Stimulated activated CD4-positive, alpha-beta T cell treated with anti-CD3 and anti-CD28 coated beads, Interleukin-2, amount 100 ng/mL, for 24 hours (primary cell): ENCODE results near the gene ELMO1.

ENCODE experiments used
- DNase-seq, 2 donors: peaks; one replicate each; pipeline ENCODE4 v3.0.0-alpha.2; 2020

ELMO1 gene

DNA sequence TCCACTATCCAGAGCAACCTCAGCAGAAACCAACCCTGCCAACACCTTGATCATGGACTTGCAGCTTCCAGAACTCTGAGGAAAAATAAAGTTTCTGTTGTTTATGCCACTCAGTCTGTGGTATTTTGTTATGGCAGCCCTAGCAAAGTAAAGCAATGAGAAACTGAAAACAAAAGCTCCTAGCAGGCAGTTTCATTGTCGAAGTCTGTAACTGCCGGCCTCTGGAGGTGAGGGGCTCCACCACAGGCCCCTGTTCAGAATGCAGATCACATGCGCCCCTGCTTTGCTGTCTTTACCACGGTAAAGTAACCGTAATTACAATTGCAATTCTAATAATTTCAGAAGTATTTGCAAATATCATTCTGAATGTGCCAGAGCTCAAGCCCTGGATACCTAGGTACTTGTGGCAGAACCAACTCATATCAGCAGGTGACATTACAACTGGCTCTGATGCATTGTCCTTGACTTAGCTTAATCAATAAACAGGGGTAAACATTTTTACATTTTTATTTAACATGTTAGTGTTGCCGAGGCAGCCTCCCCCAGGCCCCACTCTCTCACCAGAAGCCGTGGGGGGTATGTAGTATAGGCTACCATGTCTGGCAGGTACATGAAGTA, 193.2 kb downstream of the ELMO1 start:
- DNase-seq, result no peak

DNA sequence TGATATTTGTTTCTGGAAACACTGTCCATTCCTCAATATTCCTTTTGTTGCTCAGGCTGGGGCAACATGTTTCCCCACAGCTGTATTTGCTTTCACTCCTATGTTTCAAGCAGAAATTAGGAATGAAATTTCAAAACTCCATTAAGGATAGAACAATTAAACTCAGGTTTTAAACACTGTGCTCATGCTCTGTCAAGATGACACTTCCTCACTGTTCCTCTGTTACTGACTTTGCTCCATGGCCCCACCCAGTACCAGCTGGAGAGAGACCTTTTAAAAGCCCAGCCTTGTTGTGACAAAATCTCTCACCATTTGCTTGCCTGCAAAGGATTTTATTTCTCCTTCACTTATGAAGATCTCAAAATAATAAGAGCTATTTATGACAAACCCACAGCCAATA, 197.4 kb downstream of the ELMO1 start:
- no peak for DNase-seq

DNA sequence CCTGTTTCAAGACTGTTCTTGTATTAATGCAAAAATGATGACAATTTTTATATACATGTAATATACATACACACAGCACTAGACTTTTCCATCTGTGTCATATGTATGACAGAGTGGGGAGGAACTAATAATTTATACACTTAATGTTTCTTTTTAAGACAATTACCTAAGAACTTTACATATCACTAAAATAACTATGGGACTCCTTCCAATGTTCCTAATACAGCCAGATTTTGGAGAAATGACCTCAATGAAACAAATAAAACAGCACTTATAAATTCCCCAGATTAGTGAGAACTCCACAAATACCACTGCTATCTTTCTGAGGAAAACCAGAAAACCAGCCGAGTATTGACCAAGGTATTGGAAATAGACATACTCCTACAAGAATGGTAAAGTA, 199.4 kb downstream of the ELMO1 start:
- DNase-seq, result no peak

DNA sequence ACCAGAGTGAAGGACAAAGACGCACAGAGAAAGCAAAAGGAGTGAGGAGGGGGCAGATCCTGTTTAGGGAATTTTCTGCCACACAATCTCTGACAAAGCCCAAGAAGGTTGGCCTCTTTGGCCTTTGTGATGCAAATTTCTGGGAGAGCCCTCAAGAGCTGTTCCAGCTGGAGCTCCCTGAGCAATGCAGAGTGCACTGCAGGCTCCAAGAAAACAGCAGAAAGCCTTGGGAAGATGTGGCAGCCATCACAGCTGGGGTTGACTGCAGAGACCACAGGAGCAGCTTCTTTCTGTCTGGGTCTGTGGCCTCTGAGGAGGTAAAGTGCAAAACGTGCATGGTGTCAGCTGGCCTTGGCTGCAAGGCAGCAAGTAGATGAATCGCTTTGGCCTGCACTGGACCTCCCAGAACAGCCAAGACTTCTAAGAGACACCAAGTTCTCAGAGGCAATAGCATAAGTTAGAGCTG, 200.2 kb downstream of the ELMO1 start:
- DNase-seq, result no peak

DNA sequence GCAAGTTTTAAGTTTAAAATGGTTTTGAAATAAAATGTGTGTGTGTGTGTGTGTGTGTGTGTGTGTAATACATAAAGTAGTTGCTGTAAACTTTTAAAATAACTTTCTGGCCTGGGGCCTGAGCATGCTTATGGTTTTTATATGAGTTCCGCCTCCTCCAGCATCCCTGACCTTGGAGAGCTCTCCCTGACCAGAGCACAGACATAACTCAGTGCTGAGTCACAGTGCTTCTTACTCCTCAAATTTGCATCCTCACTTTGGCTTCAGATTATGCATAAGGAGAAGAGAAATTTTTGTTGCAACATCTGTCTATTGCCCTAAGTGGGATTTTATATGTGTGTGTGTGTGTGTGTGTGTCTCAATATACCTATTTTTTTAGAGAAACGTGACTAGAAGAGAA, 200.8 kb downstream of the ELMO1 start:
- no peak for DNase-seq

DNA sequence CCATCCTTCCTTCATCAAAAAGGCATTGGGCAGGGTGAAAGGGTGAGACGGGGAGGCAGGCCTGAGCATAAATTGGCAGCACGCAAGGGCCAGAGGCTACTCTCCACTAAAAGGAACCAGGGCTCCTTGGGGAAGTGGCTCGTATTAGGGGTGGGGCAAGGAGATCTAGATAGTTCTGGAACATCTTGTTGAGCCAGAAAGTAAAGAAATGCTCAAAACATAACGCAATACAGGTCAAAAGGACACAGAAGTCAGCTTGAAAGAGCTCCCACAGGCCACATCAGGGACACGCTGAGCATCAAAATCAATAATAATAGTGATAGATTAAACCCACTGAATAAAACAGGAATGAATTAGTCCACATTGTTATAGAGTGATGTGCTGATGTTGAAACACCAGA, 203.1 kb downstream of the ELMO1 start:
- no peak for DNase-seq

DNA sequence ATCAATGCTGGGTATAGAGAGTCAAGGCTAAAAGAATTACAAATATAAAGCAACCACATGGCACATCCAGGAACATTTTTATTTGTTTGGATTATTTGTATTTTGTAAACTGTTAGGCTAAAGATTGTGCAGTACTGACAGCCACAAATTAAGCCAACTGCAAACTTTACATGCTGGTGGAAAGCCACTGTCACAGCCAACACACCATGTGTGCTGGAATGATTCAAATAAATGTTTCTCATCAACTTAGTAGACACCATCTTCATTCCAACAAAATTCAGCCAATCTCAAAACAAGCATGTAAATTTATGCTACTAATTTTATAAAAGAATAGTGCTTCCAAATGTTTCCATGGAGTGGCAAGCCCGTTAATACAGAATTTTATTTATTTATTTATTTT, 211.8 kb downstream of the ELMO1 start:
- DNase-seq, result no peak

DNA sequence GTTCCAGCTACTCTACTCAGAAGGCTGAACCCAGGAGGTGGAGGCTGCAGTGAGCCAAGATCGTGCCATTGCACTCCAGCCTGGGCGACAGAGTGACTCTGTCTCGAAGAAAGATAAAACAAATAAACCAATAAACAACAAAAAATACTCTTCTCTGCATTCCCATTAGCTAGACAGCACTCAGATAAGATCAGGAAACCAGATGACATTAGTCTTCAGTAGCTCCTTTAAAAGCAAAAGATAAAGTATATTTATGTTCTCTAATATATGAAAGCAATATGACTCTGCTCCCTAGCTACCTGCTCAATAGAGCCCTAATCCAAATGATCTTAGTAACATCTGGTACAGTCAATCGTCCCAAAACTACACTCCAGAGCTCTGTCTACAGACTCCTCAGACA, 212.9 kb downstream of the ELMO1 start:
- DNase-seq, result no peak

DNA sequence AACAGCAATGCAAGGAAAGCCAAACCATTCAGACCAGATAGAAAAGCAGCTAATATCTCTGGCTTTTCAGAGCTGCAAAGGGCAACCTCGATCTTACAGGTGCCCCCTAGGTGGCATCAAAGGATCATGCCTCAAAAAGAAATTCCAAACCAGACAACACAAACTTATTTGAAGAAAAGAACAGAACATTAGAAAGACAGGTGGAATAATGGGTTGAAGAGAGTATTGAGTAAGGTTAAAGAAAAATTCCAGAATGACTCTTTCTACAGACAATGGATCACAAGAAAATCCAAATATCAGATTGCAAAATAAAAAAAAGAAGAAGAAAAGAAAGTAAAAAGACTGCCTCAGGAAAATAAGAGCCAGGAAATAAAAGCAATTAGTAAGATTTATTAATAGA, 213.7 kb downstream of the ELMO1 start:
- no peak for DNase-seq

DNA sequence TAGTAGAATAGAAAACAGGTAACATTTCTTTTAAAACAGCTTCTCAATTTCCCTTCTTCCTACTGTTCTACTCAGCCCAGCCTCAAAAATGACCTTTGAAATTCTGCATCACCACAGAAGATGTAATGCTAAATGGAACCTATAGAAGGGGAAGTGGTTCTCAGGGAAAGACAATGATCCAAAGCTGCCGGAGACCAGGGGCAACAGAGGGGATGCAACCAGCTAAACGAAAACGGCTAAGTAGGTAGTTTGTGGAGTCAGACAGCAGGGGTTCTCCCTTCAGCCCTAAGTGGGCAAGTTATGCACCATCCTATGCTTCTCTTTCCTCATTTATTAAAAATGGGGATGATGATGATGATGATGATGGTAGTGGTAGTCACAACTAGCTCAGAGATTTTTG, 214.3 kb downstream of the ELMO1 start:
- DNase-seq, result no peak

DNA sequence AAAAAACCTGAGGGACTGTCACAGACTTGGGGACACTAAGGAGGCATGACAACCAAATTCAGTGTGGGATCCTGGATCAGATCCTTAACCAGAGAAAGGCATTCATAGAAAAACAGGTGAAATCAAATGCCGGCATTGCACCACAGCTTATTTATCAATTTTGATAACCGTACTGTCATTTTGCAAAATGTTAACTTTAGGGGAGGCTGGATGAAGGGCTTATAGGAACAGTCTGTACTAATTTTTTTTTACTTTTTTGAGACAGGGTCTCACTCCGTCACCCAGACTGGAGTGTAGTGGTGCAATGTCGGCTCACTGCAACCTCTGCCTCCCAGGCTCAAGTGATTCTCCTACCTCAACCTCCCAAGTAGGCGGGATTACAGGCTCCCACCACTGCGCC, 217.1 kb downstream of the ELMO1 start:
- DNase-seq, result no peak

DNA sequence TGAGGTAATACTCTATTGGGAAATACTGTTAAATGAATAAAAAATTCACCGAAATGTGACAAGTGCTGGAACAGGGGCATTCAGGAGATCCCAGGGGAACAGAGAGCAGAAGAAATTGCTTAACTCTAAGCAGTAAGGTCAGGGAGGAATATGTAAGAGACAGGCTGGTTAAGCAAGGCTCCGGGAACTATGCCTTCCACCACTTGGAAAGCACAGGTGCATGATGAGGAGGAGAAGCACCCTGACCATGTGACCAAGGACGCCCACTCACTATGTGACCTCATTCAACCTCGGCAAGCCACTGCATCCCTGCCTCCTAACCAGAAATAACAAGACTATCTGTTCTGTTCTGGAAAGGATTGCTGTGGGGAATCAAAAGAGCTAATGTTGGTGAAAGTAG, 218.4 kb downstream of the ELMO1 start:
- peak in 1 of 2 donors; percentile 25 for DNase-seq

DNA sequence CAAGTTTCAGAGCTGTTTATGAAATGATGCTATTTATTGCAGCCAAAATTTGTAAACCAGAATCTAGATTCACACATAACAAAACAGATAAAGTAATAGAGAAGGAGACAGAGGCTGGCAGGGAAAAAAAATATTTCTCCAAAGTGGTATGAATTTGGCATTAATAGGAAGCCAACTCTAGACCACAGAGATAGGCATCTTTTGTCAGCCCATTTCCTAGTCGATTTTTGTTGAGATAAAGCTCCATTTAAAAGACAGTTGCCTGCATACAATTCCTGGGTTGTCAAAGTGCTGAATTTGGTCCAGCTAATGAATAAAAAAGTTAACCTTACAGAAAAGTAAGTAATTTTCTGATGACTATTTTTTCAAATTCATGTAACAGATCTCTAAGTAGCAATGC, 219.3 kb downstream of the ELMO1 start:
- no peak for DNase-seq

DNA sequence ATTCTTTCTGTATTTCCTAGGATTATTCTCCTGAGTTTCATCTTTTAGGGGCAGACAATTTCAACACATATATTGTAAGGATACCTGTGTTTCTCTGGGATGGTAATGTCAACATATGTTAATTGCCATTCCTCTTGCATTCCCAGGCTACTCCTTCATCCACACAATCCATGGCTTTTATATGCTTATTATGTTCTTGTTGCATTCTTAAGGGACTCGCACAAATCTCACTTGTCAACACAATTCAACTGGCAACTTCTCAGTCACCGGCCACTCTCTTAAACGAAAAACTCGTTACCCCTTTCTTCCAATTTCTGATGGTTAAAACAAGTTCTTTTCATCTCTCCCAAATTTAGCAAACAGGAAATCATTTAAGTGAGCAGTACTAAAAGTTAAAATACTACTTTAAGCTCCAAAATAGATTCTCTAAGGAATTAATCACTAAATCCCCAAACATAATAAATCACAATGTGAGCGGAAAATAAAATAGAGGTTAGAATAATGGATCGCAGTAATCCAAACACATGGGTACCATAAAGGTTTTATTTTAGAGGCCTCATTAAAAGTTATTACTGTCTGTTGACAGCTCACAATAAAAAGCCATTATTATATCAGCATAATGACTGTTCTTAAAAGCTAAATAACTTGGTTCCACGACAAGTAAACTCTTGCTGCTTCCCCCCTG, 223.2 kb downstream of the ELMO1 start:
- DNase-seq, result no peak

DNA sequence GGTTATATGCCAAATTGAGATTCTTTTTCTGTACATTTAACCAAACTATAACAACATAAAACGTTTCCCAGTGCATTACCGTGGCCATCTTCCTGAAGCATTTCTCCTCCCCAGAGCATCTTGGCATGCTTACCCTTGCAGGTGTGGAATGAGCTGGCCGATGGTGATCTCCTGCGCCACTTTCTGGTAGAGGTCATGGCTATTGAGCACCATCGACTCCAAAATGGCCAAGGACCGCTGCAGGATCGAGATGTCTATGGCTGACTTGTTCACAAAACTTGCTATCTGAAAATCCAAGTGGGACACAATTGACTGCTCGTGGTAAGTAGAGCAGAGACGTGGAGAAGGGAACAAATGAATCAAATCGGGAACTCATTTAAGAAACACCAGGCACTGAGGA, 223.9 kb downstream of the ELMO1 start:
- no peak for DNase-seq

DNA sequence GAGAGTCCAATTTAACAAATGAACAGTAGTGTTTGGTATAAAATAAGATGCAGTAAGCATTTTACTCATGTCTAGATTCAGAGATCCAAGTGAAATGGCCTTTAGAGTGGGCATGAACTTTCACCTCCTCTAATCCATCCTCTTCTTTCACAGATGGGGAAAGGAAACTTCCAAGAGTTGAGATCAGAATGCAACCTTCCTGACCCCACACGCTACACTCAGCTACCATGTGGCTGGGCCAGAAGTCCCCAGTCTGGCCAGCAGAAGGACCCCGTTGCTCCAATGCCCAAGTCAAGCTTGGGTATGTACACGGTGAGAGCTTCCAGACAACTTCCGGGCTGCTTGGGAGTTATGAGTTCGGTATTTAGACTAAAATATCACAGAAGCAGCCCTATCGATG, 228.0 kb downstream of the ELMO1 start:
- DNase-seq, result no peak

DNA sequence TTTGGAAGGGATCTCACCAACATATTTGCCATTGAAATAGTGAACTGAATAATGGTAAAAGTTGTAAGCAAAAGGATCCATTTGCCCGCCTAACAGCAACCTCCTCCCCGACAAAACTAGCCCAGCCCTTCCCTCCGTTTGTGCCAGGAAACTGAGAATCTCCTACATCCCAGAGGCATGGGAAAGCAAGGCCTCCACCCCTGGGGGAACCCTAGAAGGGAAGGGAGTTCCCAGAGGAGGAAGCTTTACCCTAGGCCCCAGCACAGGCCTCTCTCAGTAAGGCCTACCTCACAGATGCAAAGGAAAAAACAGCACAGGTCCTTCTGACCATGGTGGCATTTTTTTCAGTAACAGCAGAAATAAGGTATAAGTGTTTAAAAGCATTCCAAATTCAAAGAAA, 229.7 kb downstream of the ELMO1 start:
- DNase-seq, result no peak

DNA sequence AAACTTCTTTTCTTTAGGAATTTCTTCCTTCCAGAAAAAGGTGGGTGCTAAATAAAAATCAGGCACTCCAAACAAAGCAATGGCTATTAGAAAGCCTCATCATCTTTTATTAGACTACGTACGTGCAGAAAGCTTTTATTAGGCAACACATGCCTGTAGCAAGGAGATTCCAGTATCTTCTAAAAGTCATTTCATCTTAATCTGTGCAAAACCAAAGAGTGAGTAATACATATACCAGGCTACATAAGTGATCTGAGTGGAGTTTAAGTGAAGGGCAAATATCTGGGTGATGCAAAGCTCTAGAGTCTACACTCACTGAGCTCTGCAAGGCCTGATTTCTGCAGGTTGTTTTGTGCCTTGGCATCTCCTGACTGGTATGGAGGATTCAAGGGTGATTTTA, 231.7 kb downstream of the ELMO1 start:
- no peak for DNase-seq

DNA sequence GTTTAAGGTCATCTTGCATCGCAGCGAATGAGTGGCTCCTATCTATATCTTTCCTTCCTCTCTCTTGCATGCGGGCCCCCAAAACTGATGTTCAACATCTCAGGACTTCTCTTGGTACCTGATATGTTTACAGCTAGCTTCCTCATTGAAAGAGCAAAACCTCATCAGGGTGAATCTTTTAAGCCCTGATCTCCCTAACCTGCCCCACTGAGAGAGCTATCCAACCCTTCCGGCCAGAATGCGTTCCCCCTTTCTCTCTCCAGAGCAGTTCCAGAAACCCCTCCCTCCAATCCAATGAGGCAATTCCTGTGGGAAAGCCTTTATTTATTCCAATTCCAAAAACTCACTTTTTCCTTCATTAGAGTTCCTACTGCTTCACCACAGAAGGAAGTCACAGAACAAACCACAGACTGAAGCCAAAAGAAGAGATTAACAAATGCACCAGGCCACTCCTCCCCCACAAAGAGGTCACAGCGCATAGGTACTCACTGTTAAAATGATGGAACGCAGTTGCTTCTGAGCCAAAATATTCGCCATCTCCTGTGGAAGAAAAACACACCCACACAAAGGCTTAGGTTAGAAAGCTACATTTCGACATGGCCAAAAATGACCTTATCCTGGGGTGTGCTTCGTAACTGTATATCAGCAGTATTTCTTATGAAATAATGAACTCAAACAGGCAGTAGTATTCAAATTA, 232.4 kb downstream of the ELMO1 start:
- DNase-seq, result no peak

DNA sequence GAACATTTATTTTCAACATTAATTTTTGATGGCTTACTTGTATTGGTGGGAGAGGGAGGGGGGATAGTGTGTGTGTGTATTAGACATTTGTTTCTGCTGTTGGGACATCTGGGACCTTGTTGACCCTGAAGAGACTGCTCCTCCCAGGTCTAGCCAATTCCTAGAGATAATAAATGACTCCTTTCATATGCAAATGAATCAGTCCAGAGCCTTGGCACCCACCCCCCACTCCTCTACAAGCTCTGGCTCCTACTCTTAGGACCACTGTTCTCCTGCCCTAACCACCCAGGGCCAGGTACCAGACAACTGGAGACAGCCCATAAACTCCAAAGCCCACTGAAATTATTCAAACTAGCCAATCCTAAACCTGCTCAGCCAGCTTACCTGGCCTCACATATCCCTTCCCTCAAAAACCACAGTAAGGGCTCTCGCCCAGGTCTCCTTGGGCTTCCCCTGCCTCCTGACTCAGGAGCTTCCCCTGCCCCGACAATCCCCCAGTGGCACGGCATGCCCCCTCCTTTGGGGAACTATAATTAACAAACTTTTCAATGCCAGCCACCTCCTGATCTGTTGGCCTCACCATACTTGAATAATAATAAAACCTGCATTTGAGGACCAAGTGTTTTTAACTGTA, 233.3 kb downstream of the ELMO1 start:
- no peak for DNase-seq

DNA sequence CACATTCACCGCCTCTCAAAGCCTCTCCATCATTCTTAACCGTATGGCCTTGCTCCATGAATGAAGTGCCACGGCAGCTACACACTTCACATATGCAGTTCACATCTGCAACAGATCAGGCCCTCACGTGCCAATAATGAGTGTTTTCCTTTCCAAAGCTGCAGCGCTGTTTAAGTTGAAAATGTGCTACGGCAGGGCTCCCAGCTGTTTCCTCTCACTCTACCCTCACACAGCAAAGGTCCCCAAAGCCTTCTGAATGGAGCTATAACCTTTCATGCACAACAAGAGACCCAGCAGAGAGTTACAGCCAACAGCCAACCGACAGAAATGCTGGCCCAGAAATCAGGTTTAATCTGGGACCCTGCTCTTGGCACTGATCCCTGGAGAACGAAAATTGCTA, 236.1 kb downstream of the ELMO1 start:
- DNase-seq, result no peak

DNA sequence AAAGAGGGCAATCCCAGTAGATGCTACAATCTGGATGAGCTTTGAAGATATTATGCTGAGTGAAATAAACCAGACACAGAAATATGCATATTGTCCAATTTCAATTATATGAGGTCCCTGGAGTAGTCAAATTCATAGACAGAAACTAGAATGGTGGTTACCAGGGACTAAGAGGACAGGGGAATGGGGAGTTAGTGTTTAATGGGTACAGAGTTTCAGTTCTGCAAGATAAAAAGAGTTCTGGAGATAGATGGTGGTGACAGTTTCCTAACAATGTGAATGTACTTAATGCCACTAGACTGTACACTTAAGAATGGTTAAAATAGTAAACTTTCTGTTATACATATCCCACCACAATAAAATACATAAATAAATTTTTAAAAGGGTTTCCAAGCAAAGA, 236.6 kb downstream of the ELMO1 start:
- DNase-seq, result no peak

DNA sequence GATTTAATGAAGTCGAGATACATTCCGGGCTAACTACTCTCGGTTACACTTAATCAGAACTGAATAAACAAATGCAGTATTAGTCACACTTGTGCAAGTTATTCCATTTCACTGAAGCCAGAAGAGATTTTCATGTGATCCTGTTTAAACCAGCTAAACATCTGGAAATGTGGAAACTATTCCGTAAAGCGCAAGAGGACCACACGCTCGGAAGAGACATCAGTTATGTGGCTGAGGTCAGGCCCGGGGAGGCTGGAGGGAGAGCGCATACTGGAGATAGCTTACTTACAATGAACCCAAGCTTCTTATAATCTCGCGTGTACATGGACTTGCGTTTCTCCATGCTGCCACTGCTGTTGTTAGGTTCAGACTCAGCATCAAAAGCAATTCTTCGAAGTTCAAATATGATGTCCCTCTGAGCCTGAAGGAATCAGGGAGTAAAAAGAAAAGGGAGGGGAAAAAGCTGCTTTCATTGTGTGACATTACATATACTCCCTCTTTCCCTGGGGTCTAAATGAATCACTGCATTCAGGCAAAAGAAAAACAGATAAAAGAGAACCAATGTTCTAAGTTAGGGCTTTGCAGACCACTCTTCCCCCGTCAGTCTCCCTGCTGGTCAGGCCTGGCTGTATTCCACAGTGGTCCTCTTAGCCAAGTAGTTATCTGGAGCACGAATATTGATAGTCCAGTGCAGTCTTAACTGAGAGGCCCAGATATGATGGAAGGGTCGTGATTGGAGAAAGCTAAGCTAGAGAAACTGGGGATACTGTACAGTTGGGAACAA, 237.4 kb downstream of the ELMO1 start:
- no peak for DNase-seq
